Glomerular endothelial cell (primary cell): ENCODE data around the gene EHMT1. TPM values are rescaled to one million over a fixed set of nuclear protein-coding genes. Genes with fewer than 3 reads are reported as not detected.
"Not testable (repeated sequence)": the region's sequence is repeated elsewhere in the genome, so short reads cannot be mapped to it uniquely, and the experiment has no call there.

Source experiments
- DNase-seq: peaks from one replicate; pipeline ENCODE4 v3.0.0-alpha.2; 2011; ENCODE audit warnings: low read depth, low spot score; ENCODE audit errors: extremely low read depth
- total RNA-seq: library from RNA; depleted of rRNA; stranded (reverse); fragments of >200 nt; gene quantifications from 2 replicates; pipeline ENCODE4 v1.2.3, GENCODE V29; 2015

EHMT1 gene
- total RNA-seq, 1 donor from 2014 or later: 96.9 TPM

DNA sequence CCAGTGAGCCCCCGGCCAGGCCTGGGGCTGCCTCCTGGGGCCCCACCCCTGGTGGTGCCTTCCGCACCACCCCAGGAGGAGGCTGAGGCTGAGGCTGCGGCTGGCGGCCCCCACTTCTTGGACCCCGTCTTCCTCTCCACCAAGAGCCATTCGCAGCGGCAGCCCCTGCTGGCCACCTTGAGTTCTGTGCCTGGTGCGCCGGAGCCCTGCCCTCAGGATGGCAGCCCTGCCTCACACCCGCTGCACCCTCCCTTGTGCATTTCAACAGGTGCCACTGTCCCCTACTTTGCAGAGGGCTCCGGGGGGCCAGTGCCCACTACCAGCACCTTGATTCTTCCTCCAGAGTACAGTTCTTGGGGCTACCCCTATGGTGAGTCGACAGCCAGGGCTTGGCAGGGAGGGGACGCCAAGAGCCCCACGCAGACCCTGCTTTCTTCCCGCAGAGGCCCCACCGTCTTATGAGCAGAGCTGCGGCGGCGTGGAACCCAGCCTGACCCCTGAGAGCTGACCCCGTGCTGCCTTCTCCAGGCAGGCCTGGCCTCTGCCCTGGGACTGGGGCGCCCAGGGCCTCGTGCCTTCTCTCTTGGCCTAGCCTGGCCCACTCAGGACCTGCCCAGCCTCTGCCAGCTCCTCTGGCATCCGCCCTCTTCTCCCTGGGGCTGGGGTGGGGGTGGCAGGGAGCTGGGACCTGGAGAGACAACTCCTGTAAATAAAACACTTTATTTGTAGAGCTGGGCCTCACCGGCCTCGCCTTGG, 4.0 kb upstream of the EHMT1 start:
- no peak for DNase-seq

GRCh38 chr9:137615387-137615871, 3.4 kb upstream of the EHMT1 start:
- DNase-seq: no peak

GRCh38 chr9:137619240-137620047, 639 bp downstream of the EHMT1 start:
- no peak for DNase-seq

DNA sequence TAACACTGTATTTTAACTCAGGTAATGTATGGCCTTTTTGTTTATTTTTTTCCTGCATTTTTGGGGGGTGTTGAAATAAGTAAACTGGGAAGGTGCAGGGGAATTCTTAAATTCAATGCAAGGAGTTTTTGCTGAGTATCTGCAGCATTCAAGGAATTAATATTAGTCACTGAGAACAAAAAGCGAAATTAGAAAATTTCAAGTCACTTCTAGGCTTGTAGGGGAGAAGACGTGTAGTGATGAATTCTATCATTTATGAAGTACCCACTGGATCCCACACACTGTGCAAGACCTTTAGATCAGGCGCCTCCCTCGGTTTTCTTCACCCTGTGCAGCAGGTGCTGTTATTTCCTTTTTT, 1.2 kb downstream of the EHMT1 start:
- DNase-seq: no peak

GRCh38 chr9:137620581-137620980, 1.8 kb downstream of the EHMT1 start:
- no peak for DNase-seq

- DNase-seq: no peak
These were observed 2.4 kb downstream of the EHMT1 start for GRCh38 chr9:137621131-137621757.

GRCh38 chr9:137622211-137622610, 3.4 kb downstream of the EHMT1 start:
- DNase-seq: not testable (repeated sequence)

DNA sequence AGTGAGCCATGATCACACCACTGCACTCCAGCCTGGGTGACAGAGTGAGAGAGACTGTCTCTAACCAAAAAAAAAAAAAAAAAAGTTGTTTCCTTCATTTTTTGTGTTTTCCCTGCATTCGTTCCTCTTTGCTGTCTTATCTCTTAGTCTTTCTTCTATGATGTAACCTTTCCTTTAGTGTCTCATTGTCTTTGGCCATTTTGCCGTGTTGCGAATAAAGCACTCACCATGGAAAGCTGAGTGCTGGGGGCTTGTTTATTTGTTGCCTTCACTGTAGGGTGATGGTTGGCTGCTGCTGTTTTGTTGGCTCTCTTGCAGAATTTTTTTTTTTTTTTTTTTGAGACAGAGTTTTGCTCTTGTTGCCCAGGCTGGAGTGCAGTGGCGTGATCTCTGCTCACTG, 7.7 kb downstream of the EHMT1 start:
- DNase-seq: no peak

- DNase-seq: not testable (repeated sequence)
These were observed 8.6 kb downstream of the EHMT1 start for GRCh38 chr9:137627406-137627805.

- DNase-seq: no peak
These were observed 11.3 kb downstream of the EHMT1 start for GRCh38 chr9:137630126-137630525.

DNA sequence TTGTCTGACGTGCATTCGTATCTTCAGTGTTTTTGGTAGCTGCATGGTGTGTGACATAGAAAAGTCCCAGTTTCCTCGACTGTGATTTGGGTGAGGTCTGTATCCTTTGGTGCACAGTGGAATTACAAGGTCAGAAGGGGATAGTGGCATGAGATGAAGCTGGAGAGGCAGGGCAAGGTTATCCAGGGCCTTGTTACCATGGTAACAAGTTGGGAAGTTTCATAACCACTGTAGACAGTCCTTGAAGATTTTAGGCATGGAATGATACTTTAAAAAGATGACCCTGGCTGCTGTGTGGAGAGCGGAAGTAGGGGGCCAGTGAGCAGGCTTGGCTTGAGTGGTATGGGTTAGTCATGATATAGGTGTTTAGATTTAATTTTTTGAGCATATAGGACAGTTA, 11.9 kb downstream of the EHMT1 start:
- no peak for DNase-seq

DNA sequence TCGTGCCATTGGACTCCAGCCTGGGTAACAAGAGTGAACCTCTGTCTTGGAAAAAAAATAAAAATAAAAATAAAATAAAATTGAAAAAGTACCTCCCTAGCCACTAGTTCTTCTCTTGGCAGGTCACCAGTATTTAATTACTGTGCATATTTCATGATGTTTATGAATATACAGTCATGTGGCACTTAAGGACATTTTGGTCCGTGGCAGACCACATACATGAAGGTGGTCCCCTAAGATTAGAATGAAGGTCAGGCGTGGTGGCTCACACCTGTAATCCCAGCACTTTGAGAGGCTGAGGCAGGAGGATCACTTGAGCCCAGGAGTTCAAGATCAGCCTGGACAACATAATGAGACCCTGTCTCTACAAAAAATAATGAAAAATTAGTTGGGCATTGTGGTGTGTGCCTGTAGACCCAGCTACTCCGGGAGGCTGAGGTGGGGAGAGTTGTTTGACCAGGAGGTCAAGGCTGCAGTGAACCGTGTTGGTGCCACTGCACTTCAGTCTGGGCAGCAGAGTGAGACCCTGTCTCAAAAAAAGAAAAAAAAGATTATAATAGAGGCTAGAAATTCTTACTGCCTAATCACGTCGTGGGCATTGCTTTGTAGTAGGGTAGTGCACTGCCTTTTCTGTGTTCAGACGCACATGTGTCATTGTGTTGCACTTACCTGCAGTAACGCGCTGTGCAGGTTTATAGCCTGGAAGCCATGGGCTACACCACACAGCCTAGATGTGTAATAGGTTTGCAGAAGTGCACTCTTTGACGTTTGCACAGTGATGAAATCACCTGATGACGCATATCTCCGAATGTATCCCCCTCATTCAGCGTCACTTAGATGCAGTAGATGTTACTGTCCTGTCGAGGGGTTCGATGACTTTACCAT, 12.8 kb downstream of the EHMT1 start:
- DNase-seq: no peak

- peak; percentile 56 for DNase-seq
These were observed 13.7 kb downstream of the EHMT1 start for GRCh38 chr9:137632230-137633161.

- DNase-seq: no peak
These were observed 15.2 kb downstream of the EHMT1 start for GRCh38 chr9:137634016-137634415.

DNA sequence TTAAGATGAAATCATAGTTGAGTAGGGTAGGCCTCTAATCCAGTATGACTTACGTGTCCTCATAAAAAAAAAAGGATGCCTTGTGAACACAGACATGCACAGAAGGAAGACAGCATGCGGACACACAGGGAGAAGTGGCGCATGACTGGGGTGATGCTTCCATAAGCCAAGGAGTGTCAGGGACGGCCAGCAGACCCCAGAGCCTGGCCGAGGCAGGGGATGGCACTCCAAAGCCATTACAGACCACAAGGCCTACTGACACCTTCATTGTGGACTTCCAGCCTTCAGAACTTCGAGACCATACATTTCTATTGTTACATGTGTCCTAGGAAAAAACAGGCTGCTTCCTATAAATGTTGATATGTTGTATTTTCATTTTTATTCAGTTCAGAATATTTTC, 19.9 kb downstream of the EHMT1 start:
- no peak for DNase-seq

DNA sequence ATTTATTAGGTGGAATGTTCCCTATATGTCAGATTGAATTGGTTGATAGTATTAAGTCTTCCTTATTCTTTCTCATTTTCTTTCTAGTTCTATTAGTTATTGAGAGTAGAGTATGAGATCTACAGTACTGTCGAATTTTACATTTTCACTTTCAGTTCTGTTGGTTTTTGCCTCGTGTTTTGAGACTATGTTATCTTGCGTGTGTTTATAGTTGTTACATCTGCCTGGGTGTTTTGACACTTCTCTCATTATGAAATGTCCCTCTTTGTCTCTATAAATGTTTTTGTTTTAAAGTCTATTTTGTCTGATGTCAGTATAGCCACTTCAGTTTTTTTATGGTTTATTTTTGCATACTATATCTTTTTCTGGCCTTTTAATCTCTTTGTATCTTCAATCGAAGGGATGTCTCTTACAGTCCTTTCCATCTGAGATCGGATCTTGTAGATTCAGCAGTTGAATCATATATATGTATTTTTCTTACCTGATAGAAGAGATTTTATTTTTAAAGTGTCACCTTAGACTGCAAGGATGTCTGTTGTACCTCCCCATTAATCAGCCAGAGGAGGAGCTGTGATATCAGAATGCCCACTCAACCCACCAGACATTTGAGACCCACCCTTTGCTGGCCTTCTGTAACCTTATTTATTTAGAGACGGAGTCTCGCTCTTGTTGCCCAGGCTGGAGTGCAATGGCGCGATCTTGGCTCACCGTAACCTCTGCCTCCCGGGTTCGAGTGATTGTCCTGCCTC, 20.7 kb downstream of the EHMT1 start:
- DNase-seq: no peak

- DNase-seq: no peak
These were observed 22.1 kb downstream of the EHMT1 start for GRCh38 chr9:137640862-137641261.

DNA sequence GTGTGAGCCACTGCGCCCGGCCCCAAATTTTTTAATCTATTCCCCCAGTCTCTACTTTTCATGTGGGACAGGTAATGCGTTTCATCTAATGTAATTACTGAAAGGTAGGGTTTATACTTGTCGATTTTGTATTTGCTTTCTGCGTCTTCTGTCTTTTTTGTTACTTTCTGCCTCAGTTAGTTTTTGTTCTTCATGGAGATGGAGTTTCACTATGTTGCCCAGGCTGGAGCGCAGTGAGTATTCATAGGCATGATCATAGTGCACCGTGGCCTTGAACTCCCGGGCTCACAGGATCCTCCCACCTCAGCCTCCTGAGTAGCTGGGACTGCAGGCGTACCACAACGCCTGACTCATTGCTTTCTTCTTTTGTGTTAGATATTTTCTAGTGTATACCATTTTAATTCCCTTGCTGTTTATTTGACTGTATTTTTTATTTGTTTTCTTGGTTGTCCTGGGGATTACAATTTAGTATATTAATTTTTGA, 23.4 kb downstream of the EHMT1 start:
- no peak for DNase-seq

DNA sequence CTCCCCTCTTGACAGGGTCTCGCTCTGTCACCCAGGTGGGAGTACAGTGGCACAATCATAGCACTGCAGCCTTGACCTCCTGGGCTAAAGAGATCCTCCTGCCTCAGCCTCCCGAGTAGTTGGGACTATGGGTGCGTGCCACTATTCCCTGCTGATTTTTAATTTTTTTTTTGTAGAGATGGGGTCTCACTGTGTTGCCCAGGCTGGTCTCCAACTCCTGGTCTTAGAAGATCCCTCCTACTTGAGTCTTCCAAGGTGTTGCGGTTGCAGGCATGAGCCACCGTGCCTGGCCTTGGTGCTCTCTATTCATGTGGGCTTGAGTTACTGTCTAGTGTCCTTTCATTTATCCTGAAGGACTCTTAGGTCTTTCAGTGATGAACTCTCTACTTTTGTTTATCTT, 24.1 kb downstream of the EHMT1 start:
- DNase-seq: no peak
